IMR-90 (cell line): ENCODE data around the gene PRKCA. TPM values are rescaled to one million over a fixed set of nuclear protein-coding genes. Genes with fewer than 3 reads are reported as not detected.

Experiments used
- ATAC-seq: fragments of 200-7000 bp; cut with Tn5 transposase; 2 replicates; pipeline ENCODE4 v1.9.1; 2020; ENCODE audit warnings: low read depth, mild to moderate bottlenecking, moderate library complexity
- BruUV-seq: library from RNA; stranded (reverse); fragments of 400-500 nt; replicated peaks from 2 replicates; lab custom pipeline; 2021; lab: Mats Ljungman, UMichigan
- CTCF ChIA-PET: fragments of 300-600 bp; formaldehyde crosslinking; extraction: SDS; loops from one replicate; lab custom pipeline; 2021; ENCODE audit warnings: antibody characterized with exemption; lab: Yijun Ruan, JAX
- POLR2A ChIA-PET: fragments of 300-600 bp; sonication (Branson Sonifier 250); formaldehyde crosslinking; loops from one replicate; lab custom pipeline; 2022; ENCODE audit warnings: antibody characterized with exemption; ENCODE audit not compliant: unreplicated experiment; lab: Charles Lee
- DNase-seq: peaks from one replicate; pipeline ENCODE4 v3.0.0; 2013
- H2AFZ ChIP-seq: replicated peaks from 2 replicates; pipeline ENCODE3; 2013; ENCODE audit warnings: low read length, mild to moderate bottlenecking; ENCODE audit not compliant: poor library complexity
- H2AK5ac ChIP-seq: 2 replicates; pipeline ENCODE4 v1.6.1; 2013; ENCODE audit warnings: low read depth, low read length, inconsistent platforms
- H2AK9ac ChIP-seq: replicated peaks from 2 replicates; pipeline ENCODE3; 2013; ENCODE audit warnings: mild to moderate bottlenecking, low read depth, low read length, moderate library complexity; ENCODE audit not compliant: poor library complexity
- H2BK120ac ChIP-seq: 2 replicates; pipeline ENCODE4 v1.6.1; 2013; ENCODE audit warnings: low read depth, low read length, inconsistent platforms
- H2BK15ac ChIP-seq: 3 replicates; pipeline ENCODE4 v1.6.1; 2013; ENCODE audit warnings: low read depth, low read length, inconsistent platforms
- H2BK20ac ChIP-seq: 2 replicates; pipeline ENCODE4 v1.6.1; 2013; ENCODE audit warnings: low read depth, mild to moderate bottlenecking, inconsistent platforms, low read length, moderate library complexity
- H2BK5ac ChIP-seq: 2 replicates; pipeline ENCODE4 v1.6.1; 2013; ENCODE audit warnings: mild to moderate bottlenecking, low read depth, low read length, inconsistent platforms; ENCODE audit not compliant: poor library complexity, severe bottlenecking
- H3K14ac ChIP-seq: replicated peaks from 2 replicates; pipeline ENCODE4 v1.6.1; 2013; ENCODE audit warnings: low read depth, low read length, inconsistent platforms
- H3K18ac ChIP-seq: 2 replicates; pipeline ENCODE4 v1.6.1; 2013; ENCODE audit warnings: low read depth, low read length, control low read depth
- H3K23ac ChIP-seq: 2 replicates; pipeline ENCODE4 v1.6.1; 2013; ENCODE audit warnings: low read depth, low read length, inconsistent platforms
- H3K27ac ChIP-seq: 2 replicates; pipeline ENCODE4 v1.5.1; 2013; ENCODE audit warnings: mild to moderate bottlenecking, control low read depth, low read length; ENCODE audit not compliant: insufficient read depth
- H3K27me3 ChIP-seq: 2 replicates; pipeline ENCODE4 v1.6.1; 2013; ENCODE audit warnings: low read length; ENCODE audit not compliant: control insufficient read depth, insufficient read depth
- H3K36me3 ChIP-seq: 2 replicates; pipeline ENCODE4 v1.6.1; 2013; ENCODE audit warnings: low read length, mixed read lengths; ENCODE audit not compliant: control insufficient read depth, insufficient read depth
- H3K4ac ChIP-seq: 2 replicates; pipeline ENCODE4 v1.6.1; 2013; ENCODE audit warnings: low read depth, low read length, inconsistent platforms
- H3K4me1 ChIP-seq: 2 replicates; pipeline ENCODE4 v1.6.1; 2013; ENCODE audit warnings: low read length, mixed read lengths; ENCODE audit not compliant: control insufficient read depth, insufficient read depth
- H3K4me2 ChIP-seq: 2 replicates; pipeline ENCODE4 v1.6.1; 2013; ENCODE audit warnings: low read depth, mild to moderate bottlenecking, control low read depth, low read length, moderate library complexity
- H3K4me3 ChIP-seq: 2 replicates; pipeline ENCODE4 v1.5.1; 2013; ENCODE audit warnings: low read depth, mild to moderate bottlenecking, control low read depth, low read length, moderate library complexity; ENCODE audit not compliant: insufficient read depth
- H3K56ac ChIP-seq: 2 replicates; pipeline ENCODE4 v1.6.1; 2013; ENCODE audit warnings: low read length, inconsistent platforms; ENCODE audit not compliant: insufficient read depth; ENCODE audit errors: extremely low read depth
- H3K79me1 ChIP-seq, 2 experiments: 2 replicates each; pipeline ENCODE4 v1.6.1; 2013; ENCODE audit warnings: low read length in 2 of 2, inconsistent platforms in 1 of 2, low read depth in 1 of 2
- H3K9ac ChIP-seq: 2 replicates; pipeline ENCODE4 v1.6.1; 2013; ENCODE audit warnings: low read depth, low read length, control low read depth
- H3K9me1 ChIP-seq: 2 replicates; pipeline ENCODE4 v1.6.1; 2013; ENCODE audit warnings: low read length, inconsistent platforms; ENCODE audit not compliant: insufficient read depth
- H3K9me3 ChIP-seq: 2 replicates; pipeline ENCODE4 v1.6.1; 2013; ENCODE audit warnings: low read length; ENCODE audit not compliant: control insufficient read depth, insufficient read depth
- H4K20me1 ChIP-seq: 2 replicates; pipeline ENCODE4 v1.6.1; 2013; ENCODE audit warnings: low read length, inconsistent platforms; ENCODE audit not compliant: insufficient read depth
- H4K5ac ChIP-seq: 2 replicates; pipeline ENCODE4 v1.6.1; 2013; ENCODE audit warnings: mild to moderate bottlenecking, low read depth, low read length, control low read depth
- H4K8ac ChIP-seq, 2 experiments: 2 replicates each; pipeline ENCODE4 v1.6.1; 2013; ENCODE audit warnings: low read depth in 2 of 2, low read length in 2 of 2, control low read depth in 1 of 2, inconsistent platforms in 1 of 2
- H4K91ac ChIP-seq: 2 replicates; pipeline ENCODE4 v1.6.1; 2013; ENCODE audit warnings: low read depth, low read length, inconsistent platforms; ENCODE audit not compliant: insufficient read depth
- NFE2L2 ChIP-seq: fragments of 150-350 bp; IDR thresholded peaks from 2 replicates; pipeline ENCODE4 v1.6.1; 2016; ENCODE audit warnings: low read depth, mild to moderate bottlenecking, low read length
- WGBS, 2 experiments: methylation state at CpG; one replicate each; pipeline versions ENCODE4 v1.1.5 to v1.1.7; 2013; ENCODE audit warnings: missing lambda C conversion rate in 2 of 2; ENCODE audit not compliant: insufficient read length in 1 of 2; ENCODE audit errors: extremely low coverage in 2 of 2; 5-methylcytosine and 5-hydroxymethylcytosine counted together
- dilution Hi-C: fragments of 300-500 bp; cut with HindIII; formaldehyde crosslinking; loops from one replicate; pipeline ENCODE4 v1.14.3; 2018; ENCODE audit warnings: low sequenced_read_pairs; ENCODE audit not compliant: unreplicated experiment
- in situ Hi-C: fragments of 300-500 bp; cut with MboI; formaldehyde crosslinking; loops from 3 replicates; pipeline ENCODE4 v1.14.3; 2019; ENCODE audit warnings: low sequenced_read_pairs, inconsistent platforms, mixed read lengths
- intact Hi-C: fragments of 100-400 bp; cut with micrococcal nuclease; formaldehyde crosslinking; loops from 2 replicates; pipeline ENCODE4 v1.10.0; 2022
- polyA plus RNA-seq, 3 experiments: library from polyadenylated mRNA; depleted of rRNA; stranded (reverse); fragments of >200 nt; gene quantifications; 2 replicates each; pipeline ENCODE4 v1.2.3, GENCODE V29; 2012; ENCODE audit warnings: low replicate concordance in 1 of 3
- total RNA-seq: library from RNA; depleted of rRNA; stranded (reverse); fragments of >200 nt; gene quantifications from 2 replicates; pipeline ENCODE4 v1.2.3, GENCODE V29; 2012

PRKCA gene
- total and polyA plus RNA-seq, 2 of the 4 experiments (the other 2 are of a cell fraction) = 31.0 to 46.0 TPM

DNA sequence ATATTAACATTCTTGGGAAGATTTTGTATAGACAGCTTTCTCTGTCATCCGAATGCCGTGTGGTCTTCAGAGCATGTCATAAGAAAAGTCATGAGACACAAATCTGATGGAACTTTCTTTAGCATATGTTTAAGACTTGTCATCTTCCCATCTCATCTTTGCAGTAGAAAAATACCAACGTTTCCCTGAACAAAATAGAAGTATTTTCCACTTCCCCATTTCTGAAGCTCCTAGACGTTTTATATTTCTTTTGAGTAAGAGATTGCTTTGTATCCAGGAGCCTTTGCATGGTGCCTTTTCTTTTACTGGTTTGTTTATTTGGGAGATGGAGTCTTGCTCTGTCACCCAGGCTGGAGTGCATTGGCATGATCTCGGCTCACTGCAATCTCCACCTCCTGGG is 235.1 kb downstream of the PRKCA start:
- H2BK120ac ChIP-seq = no peak overlapping the region
- H4K8ac ChIP-seq = no peak overlapping the region
- in situ Hi-C loops (no loop called here), dilution Hi-C loops (no loop called here), intact Hi-C loops (no loop called here)
- POLR2A ChIA-PET = no interaction called here
- no peak overlapping the region for H2BK20ac ChIP-seq
- H3K14ac ChIP-seq = 0 out of 2 replicates have a peak overlapping the region, but pooled peaks have one; percentile 9
- H3K79me1 ChIP-seq = peaks cover 45 to 88% of the 10 kb centered on the region in 2 experiments
- peaks cover 21% of the 10 kb centered on the region for H3K9me1 ChIP-seq
- CTCF ChIA-PET = no interaction called here
- H3K23ac ChIP-seq = no peak overlapping the region
- H3K4ac ChIP-seq = no peak overlapping the region
- H4K91ac ChIP-seq = no peak overlapping the region
- no TSS peak for BruUV-seq
- H2AK9ac ChIP-seq = no peak overlapping the region
- no peak overlapping the region for H4K5ac ChIP-seq
- DNase-seq = no peak
- no peak for TF ChIP-seq NFE2L2
- no peak overlapping the region for H3K56ac ChIP-seq
- H2BK5ac ChIP-seq = no peak overlapping the region
- H3K9me3 ChIP-seq = no peaks in the 10 kb centered on the region
- no peak overlapping the region for H3K27ac ChIP-seq
- no CpG with 5 or more reads among the region's 5 CpGs for WGBS, 2 experiments
- H3K27me3 ChIP-seq = no peaks in the 10 kb centered on the region
- no peak overlapping the region for H2BK15ac ChIP-seq
- no peak overlapping the region for H3K18ac ChIP-seq
- H3K4me2 ChIP-seq = no peak overlapping the region
- H3K9ac ChIP-seq = no peak overlapping the region
- no peak for ATAC-seq
- peaks cover 33% of the 10 kb centered on the region for H3K4me1 ChIP-seq
- H2AK5ac ChIP-seq = no peak overlapping the region; the same call in 1 of the 2 replicates
- peaks cover 7% of the 10 kb centered on the region; the same call in 1 of the 2 replicates for H4K20me1 ChIP-seq
- no peak overlapping the region for H2AFZ ChIP-seq
- no peak overlapping the region for H3K4me3 ChIP-seq
- H3K36me3 ChIP-seq = no peaks in the 10 kb centered on the region
